GM18907 (cell line): ENCODE measurements around the gene PAOX.

Experiments
- ATAC-seq: cut with Tn5 transposase; IDR thresholded peaks from one replicate; pipeline ENCODE4 v1.9.1; 2021; ENCODE audit warnings: mild to moderate bottlenecking, moderate library complexity; ENCODE audit not compliant: unreplicated experiment

Gene PAOX

GRCh38 chr10:133379152-133379800, at the start of gene PAOX:
Gene PAOX (plus strand): TSS chr10:133379262. CDS start chr10:133379317, 55 bp downstream.
- ATAC-seq: peak; percentile 54

DNA sequence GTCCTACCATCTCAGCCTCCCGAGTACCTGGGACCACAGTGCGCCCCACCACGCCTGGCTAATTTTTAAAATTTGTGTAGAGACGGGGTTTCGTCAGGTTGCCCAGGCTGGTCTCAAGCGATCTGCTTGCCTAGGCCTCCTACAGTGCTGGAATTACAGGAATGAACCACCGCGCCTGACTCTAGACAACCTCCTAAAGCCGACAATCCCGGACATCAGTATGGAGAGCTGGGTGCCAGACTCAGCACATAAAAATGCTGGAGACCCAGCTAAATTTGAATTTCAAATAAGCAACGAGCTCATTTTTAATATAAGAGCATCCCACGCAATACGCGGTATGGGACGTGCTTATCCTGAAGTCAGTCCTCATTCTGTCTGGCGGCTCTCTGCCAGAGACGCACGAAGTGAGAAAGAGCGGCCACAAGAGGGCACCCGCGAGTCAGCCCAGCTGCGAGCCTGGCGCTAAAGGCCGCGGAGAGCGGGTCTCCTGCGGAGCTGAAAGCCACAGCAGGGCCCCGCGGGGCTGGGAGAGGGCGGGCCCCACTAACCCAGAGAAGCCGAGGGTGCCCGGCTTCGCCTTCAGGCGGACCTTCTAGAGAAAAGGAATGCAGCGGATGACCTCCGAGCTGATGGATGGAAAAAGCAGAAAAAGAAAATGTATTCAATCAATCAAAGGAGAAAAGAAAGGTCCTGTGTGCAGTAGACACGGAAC, 49.4 kb upstream of the PAOX start:
- ATAC-seq: peak; percentile 74

GRCh38 chr10:133332936-133333699, 45.9 kb upstream of the PAOX start:
- no peak for ATAC-seq

GRCh38 chr10:133334503-133335245, 44.4 kb upstream of the PAOX start:
- ATAC-seq: no peak

DNA sequence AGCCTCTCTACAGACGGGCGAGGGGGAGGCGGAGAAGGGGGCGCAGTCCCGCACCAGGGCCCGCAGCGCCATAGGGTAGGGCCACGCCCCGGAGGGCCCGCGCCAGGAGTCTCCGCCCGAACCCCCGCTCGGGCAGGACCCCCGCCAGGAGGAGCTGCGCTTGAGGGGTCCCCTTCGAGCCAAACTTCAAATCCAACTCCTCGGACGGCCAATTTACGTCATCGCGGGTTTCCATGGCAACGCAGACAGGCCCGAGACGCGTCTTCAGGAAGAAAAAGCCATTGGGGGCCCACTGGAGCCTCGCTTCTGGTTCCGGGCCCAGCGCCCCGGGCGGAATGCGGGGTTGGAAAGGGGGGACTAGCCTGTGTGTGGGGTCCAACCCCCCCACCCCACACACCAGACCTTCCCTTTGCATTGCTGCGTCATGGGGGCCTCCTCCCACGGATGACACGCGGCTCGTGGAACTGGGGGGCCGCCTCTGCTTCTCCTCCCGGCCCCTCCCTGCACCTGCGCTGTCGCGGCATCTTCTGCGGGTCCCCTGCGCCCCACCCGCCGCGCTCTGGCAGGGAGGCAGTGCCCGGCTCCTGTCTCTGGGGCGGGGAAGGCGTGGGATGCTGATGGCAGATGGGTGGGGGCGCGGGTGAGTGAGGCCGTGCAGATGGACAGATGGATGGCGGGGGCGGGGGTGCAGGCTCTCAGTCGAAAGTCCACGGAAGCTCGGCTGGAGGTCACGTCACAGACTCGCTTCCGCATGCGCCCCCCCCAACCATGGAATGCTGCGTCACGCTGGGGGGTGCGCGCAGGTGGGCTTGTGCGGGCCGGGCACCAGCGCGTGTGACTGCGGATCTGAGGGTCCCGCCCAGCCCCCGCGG, 43.6 kb upstream of the PAOX start:
- no peak for ATAC-seq

DNA sequence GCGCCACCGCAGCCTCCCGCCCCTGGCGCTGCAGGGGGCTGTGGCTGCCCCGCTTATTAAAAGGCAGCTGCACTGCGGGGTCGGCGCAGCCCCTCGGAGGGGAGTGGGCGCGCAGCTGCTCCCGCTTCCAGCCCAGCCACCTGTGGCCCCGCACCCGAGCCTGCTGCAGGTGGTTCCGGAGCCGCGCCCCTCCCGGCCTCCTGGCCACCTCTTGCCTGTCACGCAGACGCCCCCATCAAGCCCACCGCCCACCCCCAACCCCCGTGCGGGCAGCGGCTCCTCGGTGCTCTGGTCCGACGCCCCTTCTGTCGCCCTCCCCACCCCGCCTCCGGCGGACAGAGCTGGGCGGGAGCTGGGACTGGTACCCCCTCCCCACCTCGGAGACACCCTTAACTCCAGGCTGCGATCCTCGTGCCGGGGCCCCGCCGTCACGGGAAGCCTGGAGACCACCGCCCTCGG, 42.9 kb upstream of the PAOX start:
- ATAC-seq: no peak

DNA sequence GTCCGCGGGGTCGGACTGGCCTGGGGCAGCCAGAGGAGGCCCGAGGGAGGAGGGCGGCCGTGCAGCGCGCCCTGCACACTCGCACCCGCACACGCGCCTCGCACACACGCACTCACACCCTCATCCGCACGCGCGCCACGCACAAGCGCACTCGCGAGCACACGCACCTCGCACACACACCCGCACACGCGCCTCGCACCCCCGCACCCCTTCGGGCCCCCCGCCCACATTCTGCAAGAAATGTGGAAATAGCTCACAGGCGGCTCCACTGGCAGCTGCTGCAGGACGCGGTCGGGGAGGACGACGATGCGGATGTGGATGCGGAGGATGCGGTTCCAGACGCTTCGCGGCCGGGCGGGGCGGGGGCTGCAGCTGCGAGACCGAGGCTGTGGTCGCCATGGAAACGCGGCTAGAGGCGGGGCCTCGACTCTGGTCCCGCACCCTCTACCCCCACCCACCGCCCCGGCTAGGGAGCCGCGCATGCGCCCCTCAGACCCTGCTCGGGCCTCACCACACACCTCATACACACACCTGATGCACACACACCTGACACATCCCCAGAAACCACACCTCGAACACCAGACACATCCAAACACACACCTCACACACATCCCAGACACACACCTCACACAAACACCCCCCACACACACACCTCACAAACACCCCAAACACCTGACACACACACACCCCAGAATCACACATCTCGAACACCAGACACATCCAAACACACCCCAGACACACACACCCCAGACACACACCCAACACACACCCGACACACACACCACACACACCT, 42.3 kb upstream of the PAOX start, which contains the start of gene CALY:
Gene CALY, minus strand, starts transcription at position 320 of the 793 bp plus-strand sequence. CDS start 7,907 bp downstream, outside the sequence.
- no peak for ATAC-seq

DNA sequence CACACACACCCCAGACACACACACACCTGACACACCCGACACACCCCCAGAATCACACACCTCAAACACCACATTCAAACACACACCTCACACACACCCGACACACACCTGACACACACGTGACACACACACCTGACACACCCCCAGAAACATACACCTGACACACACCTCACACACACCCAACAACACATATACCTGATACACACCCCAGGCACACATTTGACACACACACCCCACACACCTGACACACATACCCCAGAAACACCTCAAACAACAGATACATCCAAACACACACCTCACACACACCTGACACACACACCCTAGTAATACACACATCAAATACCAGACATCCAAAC, 41.7 kb upstream of the PAOX start:
- no peak for ATAC-seq

DNA sequence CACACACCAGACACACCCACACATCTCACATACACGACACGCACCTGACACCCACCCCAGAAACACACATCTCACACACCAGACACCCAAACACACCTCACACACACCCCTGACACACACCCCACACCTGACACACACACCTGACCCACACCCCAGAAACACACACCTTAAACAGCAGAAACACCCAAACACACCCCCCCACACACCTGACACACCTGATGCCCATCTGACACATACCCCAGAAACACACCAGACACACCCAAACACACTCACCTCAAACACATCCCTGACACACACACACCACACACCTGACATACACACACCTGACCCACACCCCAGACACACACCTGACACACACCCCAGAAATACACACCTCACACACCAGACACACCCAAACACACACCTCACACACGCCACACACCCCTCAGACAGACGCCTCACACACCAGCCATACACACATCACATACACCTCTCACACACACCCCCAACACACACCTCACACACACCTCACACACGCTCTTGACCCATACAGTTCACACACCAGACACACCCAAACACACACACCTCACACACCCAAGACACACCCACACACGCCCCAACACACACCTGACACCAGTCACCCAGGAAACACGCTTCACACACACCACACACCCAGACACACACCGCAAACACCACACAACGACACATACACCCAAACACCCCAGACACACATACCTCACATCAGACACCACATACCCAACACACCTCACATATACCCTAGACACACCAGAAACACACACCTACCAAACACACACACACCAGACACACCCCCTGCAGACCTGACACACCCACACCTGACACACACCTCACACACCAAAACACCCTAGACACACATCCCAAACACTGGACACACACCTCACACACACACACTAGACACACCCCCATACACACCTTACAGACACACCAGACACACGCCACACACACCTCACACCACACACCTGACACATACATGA, 40.7 kb upstream of the PAOX start:
- ATAC-seq: no peak

GRCh38 chr10:133339708-133340380, 39.2 kb upstream of the PAOX start:
- no peak for ATAC-seq

- ATAC-seq: no peak
These were observed 37.1 kb upstream of the PAOX start for GRCh38 chr10:133341983-133342382.

GRCh38 chr10:133342942-133343341, 36.1 kb upstream of the PAOX start:
- ATAC-seq: no peak

DNA sequence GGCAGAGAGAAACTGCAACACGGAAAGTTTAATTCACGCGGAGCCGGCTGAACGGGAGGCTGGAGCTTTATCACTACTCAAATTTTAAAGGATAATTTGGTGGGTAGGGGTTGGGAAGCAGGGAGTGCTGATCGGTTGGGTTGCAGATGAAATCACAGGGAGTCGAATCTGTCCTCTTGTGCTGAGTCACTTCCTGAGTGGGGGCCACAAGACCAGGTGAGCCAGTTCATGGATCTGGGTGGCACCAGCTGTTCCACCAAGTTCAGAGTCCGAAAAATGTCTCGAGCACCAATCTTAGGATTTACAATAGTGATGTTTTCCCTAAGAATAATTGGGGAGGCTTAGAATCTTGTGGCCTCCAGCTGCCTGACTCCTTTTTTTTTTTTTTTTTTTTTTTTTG, 35.5 kb upstream of the PAOX start:
- no peak for ATAC-seq

DNA sequence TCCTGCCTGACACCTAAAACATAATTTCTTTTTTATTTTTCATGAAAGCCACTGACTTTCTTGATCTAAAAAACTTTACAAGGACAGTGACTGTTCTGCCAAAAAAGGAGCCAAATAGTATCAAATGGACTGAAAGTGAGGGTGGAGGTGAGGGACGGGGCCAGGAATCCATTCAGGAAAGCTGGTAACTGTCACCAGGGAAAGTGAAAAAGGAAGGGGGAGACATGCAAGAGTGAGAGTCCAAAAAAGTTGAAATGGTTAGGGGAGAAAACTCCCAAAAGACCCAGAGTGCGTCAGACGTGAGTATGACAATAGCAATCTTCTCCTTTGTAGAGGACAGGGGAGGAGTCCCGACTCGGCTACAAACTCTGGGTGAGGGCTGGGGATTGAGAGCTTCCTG, 34.8 kb upstream of the PAOX start:
- no peak for ATAC-seq

DNA sequence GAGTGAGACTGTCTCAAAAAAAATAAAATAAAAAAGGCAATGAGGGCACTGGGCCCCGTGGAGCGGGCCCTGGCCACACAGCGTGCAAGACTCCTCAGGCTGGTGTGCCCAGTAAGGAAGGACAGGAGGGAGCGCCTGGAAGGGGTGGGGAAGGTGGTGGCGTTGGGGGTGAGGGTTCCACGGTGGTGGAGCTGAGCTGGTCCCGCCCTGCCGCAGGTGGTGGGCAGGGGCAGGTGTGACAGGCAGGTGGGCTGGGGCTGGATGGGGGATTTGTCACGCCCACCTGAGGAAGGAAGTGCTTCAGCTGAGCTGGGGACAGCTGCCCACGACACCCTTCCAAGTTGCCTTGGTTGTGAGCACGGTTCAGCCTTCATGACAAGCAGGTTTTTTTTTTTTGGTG, 32.6 kb upstream of the PAOX start:
- ATAC-seq: no peak

DNA sequence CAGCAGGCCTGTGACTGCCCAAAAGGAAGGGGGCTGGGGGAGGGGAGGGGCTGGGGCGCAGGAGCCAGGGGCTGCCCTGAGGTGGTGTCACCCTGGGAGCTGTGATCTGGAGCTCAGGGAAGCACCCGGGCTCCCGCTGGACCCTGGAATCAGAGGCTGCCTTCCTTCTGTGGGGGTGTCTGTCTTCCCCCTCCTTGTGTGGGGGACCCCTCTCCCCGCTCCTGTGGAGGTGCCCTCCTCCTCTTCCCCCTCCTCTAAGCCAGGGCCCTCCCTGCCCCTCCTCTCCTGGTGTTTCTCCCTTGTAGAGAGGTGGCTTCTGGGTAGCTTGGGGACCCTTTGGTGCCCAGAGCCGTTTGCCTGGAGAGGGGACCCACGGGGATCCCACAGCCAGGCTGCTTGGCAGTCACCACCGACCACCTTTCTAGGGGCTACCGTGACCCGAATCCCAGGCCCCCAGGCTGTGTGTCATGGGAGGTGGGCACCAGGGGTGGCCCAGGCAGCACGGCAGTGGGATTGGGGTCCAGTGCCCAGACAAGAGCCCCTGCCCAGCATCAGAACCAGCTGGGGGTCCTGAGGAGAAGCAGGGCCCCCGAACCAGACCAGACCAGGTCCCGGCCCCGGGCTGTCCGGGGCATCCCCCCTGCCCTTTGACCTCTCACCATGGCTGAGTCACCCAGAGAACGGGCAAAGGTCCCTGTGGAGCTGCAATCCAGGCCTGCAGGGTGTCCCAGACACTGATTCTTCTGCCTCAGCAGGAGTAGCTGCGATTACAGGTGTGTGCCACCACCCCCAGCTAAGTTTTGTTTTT, 31.1 kb upstream of the PAOX start:
- no peak for ATAC-seq

- no peak for ATAC-seq
These were observed 29.9 kb upstream of the PAOX start for GRCh38 chr10:133349160-133349568.
